GDM1 (cell line): Measurements from ENCODE around the gene SIRPA.

Experiments used
- DNase-seq: peaks from one replicate; lab custom pipeline; 2025; lab: John Stamatoyannopoulos, UW

The SIRPA gene

DNA sequence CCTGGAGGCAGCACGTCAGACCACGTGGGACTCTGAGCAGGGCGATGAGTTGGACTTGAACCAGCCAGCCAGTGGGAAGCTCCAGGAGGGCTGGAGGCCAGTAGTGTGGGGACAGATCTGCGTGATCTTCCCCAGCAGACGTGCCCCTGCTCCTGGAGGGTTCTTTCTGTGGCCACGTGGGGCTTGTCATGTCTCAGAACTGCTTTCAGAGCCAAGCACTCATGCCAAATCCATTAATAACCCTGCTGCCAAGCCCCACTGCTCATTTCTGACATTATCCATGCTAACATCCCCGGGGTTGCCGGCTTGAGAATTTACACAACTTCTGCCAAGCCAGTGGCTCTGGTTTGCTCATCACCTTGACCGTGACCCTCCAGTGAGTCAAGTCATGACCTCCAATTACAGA, 38.3 kb downstream of the SIRPA start:
- no peak for DNase-seq

DNA sequence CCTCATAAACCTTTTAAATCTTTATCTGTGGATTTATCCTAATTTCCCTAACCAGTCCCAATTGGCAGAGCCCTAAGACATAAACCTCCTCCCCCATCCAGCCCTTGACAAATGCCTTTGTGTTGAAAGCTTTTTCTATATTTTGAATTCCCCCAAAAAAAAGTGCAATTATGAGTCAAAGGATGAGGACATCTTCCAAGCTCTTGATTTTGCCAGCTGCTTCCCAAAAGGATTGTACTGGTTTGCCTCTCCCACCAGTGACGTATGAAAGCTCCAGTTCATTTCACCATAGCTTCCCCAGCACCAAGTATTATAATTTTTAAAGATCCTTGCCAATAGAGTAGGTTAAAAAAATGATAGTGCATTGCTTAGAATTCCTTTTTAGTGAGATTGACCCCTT, 38.9 kb downstream of the SIRPA start:
- DNase-seq: no peak

DNA sequence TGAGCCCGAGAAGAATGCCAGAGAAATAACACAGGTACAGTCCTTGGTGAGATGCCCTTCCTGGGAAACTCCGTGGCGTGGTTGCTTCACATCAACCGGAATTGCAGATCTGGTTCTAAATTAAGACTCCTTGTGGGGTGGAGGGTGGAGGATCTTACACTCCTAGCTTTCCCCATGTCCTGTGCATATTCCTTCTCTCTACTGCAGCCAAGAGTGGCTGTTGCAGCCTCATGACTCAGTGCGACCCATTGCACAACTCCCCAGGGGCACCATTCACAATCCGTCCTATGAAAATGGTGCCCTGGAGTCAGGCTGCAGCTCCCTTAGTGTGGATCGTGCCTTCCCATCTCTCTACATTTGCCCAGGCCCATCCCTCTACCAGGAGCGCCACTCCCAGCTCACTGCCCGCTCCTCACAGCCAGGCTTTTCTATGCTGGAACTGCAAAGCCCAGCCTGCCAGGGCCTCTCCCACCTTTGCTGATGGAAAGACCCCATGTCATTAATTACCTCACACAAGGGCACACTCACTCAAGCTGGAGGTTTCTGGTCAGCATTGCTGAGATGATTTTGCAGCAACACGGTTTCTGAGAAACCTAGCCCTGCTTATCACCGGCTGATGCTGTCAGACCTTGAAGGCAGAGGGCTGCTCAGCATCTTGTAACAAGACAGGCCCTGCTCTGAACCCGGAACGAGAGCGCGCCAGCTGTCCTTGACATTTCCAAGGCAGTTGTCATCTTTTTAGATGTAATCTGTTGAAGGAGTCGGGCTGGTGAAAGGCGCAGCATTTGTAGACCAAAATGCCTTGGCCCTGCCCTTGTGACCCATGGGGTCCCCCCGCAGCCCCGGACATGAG, 39.7 kb downstream of the SIRPA start:
- no peak for DNase-seq

DNA sequence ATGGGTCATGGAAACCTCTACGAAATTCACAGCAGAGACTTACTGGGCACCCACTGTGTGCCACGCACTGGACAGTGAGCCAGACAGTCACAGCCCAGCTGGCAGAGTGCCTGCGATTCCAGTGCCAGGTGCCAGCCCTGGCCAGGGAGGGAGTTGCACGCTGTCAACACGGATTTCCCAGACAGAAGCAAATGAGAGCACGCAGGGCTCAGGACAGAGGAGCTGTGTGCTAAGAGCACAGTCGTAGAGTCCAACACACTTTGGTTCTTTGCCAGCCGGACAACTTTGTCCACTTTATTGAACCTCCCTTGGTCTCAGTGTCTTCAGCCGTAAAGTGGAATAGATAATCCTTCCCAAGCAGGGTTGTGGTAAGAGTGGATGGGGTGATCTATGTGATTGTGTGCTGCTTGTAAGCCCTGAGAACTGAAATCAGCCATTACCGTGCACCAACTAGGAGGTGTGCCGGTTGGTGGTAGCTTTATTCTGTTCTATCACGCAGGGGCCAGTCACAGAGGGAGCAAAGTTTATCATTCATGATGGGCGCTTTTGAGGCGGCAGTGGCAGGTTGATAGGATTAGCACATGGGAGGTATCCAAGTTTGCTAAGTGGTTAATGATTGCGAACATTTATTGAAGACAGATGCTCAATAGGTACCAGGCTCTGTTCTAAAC, 40.6 kb downstream of the SIRPA start:
- DNase-seq: no peak

DNA sequence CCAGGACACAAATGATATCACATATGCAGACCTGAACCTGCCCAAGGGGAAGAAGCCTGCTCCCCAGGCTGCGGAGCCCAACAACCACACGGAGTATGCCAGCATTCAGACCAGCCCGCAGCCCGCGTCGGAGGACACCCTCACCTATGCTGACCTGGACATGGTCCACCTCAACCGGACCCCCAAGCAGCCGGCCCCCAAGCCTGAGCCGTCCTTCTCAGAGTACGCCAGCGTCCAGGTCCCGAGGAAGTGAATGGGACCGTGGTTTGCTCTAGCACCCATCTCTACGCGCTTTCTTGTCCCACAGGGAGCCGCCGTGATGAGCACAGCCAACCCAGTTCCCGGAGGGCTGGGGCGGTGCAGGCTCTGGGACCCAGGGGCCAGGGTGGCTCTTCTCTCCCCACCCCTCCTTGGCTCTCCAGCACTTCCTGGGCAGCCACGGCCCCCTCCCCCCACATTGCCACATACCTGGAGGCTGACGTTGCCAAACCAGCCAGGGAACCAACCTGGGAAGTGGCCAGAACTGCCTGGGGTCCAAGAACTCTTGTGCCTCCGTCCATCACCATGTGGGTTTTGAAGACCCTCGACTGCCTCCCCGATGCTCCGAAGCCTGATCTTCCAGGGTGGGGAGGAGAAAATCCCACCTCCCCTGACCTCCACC, 42.2 kb downstream of the SIRPA start:
- no peak for DNase-seq

DNA sequence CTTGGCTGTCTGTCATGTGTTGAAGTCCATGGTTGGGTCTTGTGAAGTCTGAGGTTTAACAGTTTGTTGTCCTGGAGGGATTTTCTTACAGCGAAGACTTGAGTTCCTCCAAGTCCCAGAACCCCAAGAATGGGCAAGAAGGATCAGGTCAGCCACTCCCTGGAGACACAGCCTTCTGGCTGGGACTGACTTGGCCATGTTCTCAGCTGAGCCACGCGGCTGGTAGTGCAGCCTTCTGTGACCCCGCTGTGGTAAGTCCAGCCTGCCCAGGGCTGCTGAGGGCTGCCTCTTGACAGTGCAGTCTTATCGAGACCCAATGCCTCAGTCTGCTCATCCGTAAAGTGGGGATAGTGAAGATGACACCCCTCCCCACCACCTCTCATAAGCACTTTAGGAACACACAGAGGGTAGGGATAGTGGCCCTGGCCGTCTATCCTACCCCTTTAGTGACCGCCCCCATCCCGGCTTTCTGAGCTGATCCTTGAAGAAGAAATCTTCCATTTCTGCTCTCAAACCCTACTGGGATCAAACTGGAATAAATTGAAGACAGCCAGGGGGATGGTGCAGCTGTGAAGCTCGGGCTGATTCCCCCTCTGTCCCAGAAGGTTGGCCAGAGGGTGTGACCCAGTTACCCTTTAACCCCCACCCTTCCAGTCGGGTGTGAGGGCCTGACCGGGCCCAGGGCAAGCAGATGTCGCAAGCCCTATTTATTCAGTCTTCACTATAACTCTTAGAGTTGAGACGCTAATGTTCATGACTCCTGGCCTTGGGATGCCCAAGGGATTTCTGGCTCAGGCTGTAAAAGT, 43.5 kb downstream of the SIRPA start:
- DNase-seq: no peak

DNA sequence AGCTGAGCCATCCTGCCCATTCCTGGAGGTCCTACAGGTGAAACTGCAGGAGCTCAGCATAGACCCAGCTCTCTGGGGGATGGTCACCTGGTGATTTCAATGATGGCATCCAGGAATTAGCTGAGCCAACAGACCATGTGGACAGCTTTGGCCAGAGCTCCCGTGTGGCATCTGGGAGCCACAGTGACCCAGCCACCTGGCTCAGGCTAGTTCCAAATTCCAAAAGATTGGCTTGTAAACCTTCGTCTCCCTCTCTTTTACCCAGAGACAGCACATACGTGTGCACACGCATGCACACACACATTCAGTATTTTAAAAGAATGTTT, 44.0 kb downstream of the SIRPA start:
- DNase-seq: no peak

DNA sequence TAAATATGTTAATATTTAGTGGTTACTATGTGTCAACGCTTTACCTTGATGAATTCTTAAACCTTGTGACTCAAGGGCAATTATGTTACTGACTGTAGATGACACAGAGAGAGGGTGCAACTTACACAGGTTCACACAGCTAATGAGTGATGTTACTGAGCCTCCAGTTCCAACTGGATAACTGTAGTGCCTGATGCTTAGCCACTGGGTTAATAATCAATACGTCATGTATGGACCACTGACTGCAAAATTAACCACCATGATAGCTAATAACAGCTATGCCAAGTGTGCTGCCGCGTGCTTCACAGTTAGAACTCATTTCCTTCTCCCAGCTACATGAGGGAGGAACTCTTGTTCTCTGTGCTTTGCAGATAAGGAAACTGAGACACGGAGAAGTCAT, 45.4 kb downstream of the SIRPA start:
- DNase-seq: no peak

DNA sequence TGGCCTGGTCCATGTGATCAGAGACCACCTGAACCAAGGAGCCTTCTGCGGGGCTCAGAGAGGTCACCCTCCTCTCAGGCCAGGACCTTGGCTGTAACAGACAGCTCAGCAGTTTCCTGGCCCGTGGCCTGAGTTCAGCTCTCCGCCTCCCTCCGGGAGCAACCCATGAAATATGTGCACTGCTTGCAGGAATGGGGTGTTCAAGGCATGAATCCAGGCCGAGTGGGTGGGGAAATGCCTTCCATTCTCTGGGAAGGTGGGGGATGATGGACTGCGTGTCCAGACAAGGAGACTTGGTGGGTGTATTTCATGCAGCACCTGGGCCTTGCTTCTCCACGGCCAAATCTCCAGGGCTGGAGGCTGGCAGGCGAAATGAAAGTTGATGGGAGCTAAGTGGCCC, 46.0 kb downstream of the SIRPA start:
- DNase-seq: no peak

DNA sequence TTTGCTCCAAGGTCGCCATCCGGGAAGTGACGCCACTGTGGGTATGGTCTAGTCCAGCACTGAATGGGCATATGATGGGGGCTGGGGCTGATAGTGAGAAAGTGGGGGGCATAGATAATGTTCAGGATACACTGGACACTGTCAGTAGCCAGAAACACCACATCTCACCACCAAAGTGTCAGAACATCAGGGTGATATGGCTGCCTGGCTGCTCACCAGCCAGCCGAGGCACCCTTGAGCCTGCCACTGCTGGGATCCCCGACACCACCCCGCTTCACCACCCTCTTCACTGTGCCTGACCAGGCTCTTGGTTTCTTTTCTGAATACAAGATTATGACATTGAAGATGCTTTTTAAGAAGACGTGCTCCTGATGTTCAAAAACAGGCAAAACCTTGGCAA, 46.9 kb downstream of the SIRPA start:
- DNase-seq: no peak

DNA sequence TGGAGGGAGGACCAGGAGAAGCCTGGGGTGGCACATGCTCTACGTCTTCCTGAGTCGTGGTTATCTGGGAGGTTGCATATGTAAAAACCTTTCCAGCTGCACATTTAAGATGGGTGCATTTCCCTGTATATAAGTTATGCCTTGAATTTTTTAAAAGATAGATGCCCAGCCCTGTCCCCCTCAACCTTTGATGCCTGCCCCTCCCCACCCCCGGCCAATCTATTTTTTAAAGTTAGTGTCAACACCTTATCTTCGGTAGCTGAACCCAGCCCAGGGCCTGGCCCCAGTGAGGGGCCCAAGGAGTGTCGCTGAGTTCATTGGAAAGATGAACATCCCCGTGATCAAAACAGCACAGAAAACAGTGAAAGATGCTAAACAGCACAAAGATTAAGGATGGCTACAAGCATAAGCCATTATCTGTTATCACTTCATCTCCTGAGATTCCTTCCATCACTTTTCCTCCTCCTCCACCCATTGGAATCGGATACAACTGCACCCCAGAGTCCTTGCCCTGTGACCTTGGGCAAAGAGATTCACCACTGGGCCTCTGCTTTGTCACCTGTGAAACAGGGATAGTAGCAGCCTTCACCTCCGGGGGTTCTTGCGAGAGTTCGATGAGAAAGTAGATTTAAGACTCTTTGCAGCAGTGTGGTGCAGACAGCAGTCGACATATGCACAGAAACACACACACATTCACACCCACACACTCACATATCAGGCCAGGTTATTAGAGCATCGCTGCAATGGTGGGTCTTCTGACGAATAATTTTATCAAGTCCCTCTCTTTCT, 47.5 kb downstream of the SIRPA start:
- DNase-seq: no peak

DNA sequence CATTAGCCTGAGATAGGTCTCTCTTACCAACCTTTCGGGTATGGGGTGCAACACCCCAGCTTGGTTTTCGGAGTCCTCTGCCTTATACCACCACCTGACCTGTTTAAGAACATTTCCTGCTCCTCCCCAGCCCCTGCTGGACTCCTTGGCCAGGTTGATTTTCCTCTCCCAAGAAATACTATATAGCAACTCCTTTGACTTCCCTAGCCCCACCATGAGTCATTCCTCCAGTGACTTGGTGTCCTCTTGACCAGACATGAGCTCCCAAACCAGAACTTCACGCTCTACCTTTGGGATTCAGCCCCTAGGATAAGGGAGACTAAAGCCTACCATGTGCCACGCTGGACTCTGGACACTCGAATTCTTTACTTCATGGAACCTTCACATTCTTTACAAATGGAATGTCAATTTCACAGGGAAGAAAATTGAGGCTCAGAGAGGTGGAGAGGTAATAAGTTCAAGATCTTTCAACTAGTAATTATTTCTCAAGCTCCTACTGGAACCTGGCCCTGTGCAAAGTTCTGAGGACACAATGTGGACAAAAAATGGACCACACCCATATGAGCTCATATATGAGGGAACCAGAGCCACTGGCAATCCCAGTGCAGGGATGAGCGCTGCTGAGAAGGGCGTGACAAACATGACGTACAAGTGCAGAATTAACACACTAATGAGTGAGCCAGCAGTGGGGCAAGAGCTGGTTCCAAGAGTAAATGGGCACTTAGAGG, 48.2 kb downstream of the SIRPA start:
- DNase-seq: no peak

DNA sequence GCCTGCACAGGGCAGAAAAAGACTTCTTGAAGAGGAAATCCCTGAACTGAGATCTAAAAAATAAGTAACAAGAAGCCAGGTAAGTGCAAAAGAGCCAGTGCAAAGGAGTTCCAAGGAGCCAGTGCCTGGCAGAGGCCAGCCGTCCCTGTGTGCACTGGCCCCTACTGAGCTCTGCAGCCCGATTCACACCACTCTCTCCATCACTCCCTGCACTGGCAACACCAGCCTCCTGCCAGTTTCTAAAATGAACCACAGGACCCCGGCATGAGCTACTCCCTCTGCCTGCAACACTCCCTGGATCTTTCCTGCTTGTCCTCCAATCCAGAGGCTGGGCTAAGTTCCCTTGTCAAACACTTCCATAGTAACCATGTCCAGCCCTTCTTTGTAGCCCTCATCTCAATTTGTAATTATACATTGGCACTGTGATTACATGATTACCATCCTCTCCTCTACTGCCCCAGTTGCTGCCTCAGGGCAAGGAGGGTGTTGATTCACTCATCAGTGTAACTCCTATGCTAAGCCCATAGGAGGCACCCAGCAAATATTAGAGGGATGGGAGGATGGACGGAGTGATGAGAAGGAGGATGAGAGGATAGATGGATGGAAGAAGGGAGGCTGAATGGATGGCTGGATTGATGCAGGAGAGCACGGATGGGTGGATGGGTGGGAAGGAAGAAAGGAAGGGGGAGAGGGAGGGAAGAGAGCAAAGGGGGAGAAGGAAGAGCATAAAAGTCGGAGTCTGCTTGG, 49.3 kb downstream of the SIRPA start:
- no peak for DNase-seq

DNA sequence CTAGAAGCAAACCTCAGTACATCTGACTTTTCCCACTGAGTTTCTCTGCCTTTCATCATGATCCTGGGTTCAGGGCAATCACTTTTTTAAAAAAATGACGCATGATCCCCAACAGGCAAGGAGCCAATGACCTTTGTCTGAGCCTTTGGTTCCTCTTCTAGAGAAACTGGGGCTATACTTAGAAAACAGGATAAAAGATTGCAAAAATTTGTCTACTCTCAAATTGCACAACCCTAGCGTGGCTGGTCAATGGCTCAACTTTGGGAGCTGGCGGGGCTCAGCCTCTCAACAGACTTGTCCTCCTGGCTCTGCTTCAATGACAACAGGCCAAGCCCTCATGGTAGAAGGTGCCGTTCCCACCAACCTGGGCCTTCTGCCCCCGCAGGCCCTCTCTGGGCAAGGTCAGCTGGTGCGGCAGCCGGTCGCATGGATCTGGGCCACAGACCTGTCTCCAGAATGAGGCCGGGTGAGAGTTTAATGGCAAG, 50.0 kb downstream of the SIRPA start:
- no peak for DNase-seq

DNA sequence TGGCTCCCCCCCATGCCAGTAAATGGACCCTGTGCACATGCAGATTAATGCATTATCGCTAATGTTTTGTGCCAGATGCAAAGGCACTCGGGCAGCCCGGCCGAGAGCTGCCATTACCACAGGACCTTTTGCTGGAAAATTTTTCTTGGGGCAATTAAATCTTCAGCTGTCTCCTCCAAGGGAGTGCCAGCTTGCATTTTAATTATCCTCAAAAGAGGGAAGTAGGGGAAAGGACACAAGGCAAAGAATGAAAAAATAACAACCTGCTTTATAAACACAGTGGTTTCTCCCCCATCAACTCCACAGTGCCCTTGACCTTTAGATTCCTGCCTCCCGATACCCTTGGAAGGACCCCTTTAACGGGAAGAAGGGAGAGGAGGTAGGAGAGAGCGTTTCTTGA, 50.5 kb downstream of the SIRPA start:
- DNase-seq: no peak

DNA sequence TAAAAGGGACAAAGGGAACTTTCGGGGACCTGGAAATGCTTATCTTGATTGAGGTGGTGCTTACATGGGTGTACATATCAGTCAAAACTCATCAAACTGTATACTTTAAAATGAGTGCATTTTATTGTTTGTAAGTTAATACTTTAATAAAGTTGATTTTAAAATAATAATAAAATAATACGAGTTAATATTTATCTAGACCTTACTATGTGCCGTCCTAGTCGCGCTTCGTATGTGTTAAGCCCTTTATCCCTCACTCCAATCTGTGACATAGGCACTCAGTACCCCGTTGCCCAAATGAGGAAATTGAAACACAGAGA, 51.2 kb downstream of the SIRPA start:
- DNase-seq: no peak

DNA sequence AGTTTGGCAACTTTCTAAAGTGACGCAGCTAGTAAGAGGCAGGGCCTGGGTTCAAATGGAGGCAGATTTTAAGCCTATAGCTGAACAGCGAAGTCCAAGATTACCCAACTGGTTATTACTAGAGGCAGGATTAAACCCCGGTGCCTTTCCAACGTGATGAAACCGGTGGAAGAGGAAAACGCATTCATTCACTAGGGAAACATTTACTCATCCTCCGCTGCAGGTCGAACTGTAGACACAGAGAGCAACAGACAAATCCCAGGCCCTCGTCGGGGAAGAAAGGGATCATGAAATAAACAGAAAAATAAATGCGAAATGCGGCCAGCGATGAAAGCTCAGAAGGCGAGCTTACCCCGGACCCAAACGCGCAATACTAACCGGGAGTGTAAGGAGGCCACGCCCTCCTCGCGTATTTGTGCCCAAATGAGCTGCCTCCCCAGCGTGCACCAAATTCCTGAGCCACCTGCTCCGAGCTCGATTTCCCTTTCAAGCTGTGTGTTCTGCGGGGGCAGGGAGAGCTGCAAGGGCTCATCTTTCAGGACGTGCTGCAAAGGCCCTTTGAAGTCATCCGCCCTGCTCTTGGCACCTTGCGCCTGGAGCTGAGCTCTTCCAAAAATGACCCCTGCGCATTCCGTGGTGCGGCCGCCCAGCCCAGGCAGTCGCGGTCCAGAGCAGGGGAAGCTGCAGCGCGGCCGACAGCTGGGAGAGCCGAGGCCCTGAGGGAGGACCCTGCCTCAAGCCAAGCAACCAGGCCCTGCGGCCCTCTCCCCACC, 51.7 kb downstream of the SIRPA start:
- no peak for DNase-seq

DNA sequence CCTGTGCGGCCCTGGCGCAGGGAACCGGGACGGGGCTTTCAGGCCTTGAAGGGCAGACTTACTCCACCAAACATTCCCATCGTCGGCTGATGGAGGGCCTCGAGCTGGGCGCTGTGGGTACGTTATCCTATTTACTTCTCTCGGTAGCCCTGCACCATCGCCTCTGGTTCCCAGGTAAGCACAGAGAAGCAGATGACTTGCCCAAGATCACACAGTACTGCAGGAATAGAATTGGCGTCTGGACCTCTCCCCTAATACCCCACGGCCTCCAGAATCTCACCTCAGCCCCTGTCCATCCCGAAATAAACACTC, 52.3 kb downstream of the SIRPA start:
- DNase-seq: no peak

DNA sequence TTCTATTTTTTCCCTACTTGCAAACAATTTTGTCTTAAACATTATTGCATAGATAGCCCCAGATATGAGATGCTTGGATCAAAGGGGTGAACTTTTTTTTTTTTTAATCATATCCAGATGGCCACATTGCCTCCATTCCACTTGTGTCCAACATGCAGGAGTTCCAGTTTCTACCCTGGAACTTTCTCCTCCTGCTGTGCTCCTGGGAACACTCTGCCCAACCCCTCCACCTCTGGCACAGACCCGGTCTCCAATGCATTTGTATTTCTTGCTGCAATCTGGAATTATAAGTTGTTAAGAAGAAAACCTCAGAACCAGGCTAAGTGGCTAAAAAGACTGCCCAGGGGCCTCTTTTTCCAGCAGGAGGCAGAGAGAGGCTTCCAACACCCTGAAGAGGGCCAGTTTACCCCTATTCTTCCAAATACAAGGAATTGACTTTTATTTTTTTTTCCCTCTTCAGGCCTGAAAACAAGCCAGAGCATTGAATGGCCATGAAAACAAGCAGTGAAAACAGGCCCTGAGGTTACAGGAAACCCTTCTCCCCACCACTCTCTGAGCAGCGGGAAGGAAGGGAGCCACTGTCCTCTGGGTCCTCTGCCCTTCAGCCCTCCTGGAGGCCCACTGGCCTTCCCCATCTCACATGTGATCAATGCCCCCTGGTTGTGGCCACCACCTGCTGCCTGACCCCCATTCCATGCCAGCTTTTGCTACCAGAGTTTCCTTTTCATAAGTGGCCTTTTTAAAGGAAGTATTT, 54.3 kb downstream of the SIRPA start:
- DNase-seq: no peak
